WTC11 (cell line): ENCODE measurements around the gene KANSL3. TPM values are rescaled to one million over a fixed set of nuclear protein-coding genes. Genes with fewer than 3 reads are reported as not detected.

Source experiments
- ATAC-seq: fragments of 200-7000 bp; cut with Tn5 transposase; 2 replicates; pipeline ENCODE4 v1.10.0; 2021; ENCODE audit warnings: mild to moderate bottlenecking, moderate library complexity
- CTCF ChIA-PET: fragments of 300-600 bp; sonication (Branson Sonifier 250); formaldehyde crosslinking; loops from one replicate; lab custom pipeline; 2021; ENCODE audit warnings: antibody characterized with exemption; lab: Charles Lee
- POLR2A ChIA-PET: fragments of 350-600 bp; sonication (Branson Sonifier 250); formaldehyde crosslinking; loops from one replicate; lab custom pipeline; 2021; ENCODE audit warnings: antibody characterized with exemption; lab: Charles Lee
- DNase-seq: peaks from one replicate; pipeline ENCODE4 v3.0.0; 2021; ENCODE audit warnings: low spot score
- H3K27ac Mint-ChIP-seq: 2 replicates; pipeline ENCODE4 v1.8.0; 2021; ENCODE audit warnings: mixed read lengths
- H3K27me3 Mint-ChIP-seq: 2 replicates; pipeline ENCODE4 v1.8.0; 2021; ENCODE audit warnings: low read depth, mild to moderate bottlenecking, moderate library complexity, mixed read lengths
- H3K36me3 Mint-ChIP-seq: 2 replicates; pipeline ENCODE4 v1.8.0; 2021; ENCODE audit warnings: mixed read lengths
- H3K4me1 Mint-ChIP-seq: 2 replicates; pipeline ENCODE4 v1.8.0; 2022; ENCODE audit warnings: mixed read lengths
- H3K4me3 Mint-ChIP-seq: 2 replicates; pipeline ENCODE4 v1.8.0; 2021; ENCODE audit warnings: mild to moderate bottlenecking, moderate library complexity, mixed read lengths
- H3K9me3 Mint-ChIP-seq: 2 replicates; pipeline ENCODE4 v1.8.0; 2021; ENCODE audit warnings: mixed read lengths
- ATF1 ChIP-seq: sonication (generic); formaldehyde crosslinking; IDR thresholded peaks from 2 replicates; pipeline ENCODE4 v1.8.1; 2023; ENCODE audit warnings: mild to moderate bottlenecking, moderate library complexity, missing genetic modification reagents
- CREM ChIP-seq: sonication (generic); formaldehyde crosslinking; IDR thresholded peaks from 2 replicates; pipeline ENCODE4 v1.8.1; 2022; ENCODE audit warnings: mild to moderate bottlenecking, missing genetic modification reagents, moderate library complexity
- SMAD3 ChIP-seq: sonication (generic); formaldehyde crosslinking; IDR thresholded peaks from 2 replicates; pipeline ENCODE4 v1.8.0; 2022; ENCODE audit warnings: missing genetic modification reagents, mild to moderate bottlenecking, borderline replicate concordance
- TEAD4 ChIP-seq: sonication (generic); formaldehyde crosslinking; IDR thresholded peaks from 2 replicates; pipeline ENCODE4 v1.8.0; 2022; ENCODE audit warnings: mild to moderate bottlenecking, missing genetic modification reagents
- ZNF416 ChIP-seq: fragments of 250-450 bp; sonication (Bioruptor Pico); IDR thresholded peaks from 2 replicates; pipeline ENCODE4 v1.9.0; 2021; ENCODE audit warnings: mild to moderate bottlenecking, inconsistent platforms
- ZNF423 ChIP-seq: fragments of 250-450 bp; sonication (Bioruptor Pico); IDR thresholded peaks from 2 replicates; pipeline ENCODE4 v2.1.2; 2022; ENCODE audit warnings: mild to moderate bottlenecking, moderate library complexity
- total RNA-seq: library from RNA; stranded (reverse); gene quantifications from 3 replicates; pipeline ENCODE4 v1.2.3, GENCODE V29; 2021
- TF ChIP-seq, protein P1 (sequence below): sonication (generic); formaldehyde crosslinking; IDR thresholded peaks from 2 replicates; pipeline ENCODE4 v1.8.0; 2022; ENCODE audit warnings: mild to moderate bottlenecking, missing genetic modification reagents
- TF ChIP-seq, protein P2 (sequence below): sonication (generic); formaldehyde crosslinking; IDR thresholded peaks from 2 replicates; pipeline ENCODE4 v1.8.1; 2023; ENCODE audit warnings: mild to moderate bottlenecking, missing genetic modification reagents, borderline replicate concordance
- TF ChIP-seq, protein P3 (sequence below): sonication (generic); formaldehyde crosslinking; IDR thresholded peaks from 2 replicates; pipeline ENCODE4 v1.8.1; 2022; ENCODE audit warnings: missing genetic modification reagents, borderline replicate concordance
- TF ChIP-seq, protein P4 (sequence below): fragments of 250-450 bp; sonication (Bioruptor Pico); IDR thresholded peaks from 2 replicates; pipeline ENCODE4 v1.9.0; 2021; ENCODE audit warnings: mild to moderate bottlenecking
- TF ChIP-seq, protein P5 (sequence below): sonication (generic); formaldehyde crosslinking; conservative IDR thresholded peaks from 2 replicates; pipeline ENCODE4 v1.8.1; 2022; ENCODE audit warnings: mild to moderate bottlenecking, missing genetic modification reagents
- TF ChIP-seq, protein P6 (sequence below): sonication (generic); formaldehyde crosslinking; IDR thresholded peaks from 2 replicates; pipeline ENCODE4 v1.8.1; 2023; ENCODE audit warnings: mild to moderate bottlenecking, missing genetic modification reagents

KANSL3 gene
- total RNA-seq, 1 experiment from 2014 or later, result 32.5 TPM

DNA sequence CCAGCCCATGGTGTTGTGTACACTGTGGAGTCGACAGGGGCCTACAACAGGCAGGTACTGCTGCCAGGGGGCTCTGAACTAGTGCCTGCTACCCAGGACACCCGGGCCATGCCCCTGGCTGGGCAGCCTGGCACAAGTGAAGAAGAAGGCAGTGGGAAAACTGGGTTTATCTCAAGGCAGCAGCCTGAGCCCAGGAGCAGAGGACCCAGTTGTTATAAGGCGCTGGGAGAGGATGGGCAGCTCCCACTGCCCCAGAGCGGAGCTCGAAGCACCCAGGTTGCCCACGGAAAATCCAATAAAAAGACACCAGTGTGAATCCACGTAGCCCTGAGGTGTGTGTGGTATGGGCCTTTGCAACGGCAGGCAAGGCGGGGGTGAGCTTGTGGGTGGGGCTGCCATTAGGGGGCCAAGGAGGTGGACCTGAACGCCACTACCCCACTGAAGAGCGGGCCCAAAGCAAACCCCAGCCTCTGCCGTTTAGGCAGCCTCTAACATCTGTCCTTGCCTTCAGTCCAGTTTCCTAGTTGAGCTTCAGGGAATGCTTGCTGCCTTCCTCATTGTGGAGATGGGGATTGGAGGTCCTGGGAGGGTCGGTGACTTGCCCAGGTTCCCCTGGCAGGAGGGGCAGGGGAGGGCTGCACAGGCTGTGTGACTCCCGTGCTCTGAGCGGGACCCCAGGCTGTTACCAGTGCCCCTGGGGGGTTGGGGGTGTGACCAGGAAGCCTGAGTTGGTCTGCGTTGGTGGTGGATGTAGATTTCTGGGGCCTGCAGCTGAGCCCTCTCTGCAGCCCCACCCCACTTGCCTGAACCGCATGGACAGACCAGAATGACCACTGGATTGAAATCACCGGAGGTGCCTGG lies 85.6 kb downstream of the KANSL3 start:
- Mint-ChIP-seq H3K27me3 (no peaks in the 10 kb centered on the region; the same call in 1 of the 2 replicates), H3K4me1 (peaks cover 28% of the 10 kb centered on the region), H3K27ac (no peak overlapping the region), H3K4me3 (no peak overlapping the region)
- ChIA-PET CTCF (interaction anchor here (0.9 to 4.9 kb wide), 4 partner anchors 12 to 405 kb away, joined by 3 to 84 read pairs (median 3); no protein-coding TSS in a partner anchor), POLR2A (no interaction called here)
- ATAC-seq (no peak), DNase-seq (no peak)
- TF ChIP-seq TEAD4 (CRISPR knock-in tag) (no peak), ATF1 (CRISPR knock-in tag) (no peak), SMAD3 (CRISPR knock-in tag) (no peak), ZNF423 (CRISPR knock-in tag) (no peak)
- TF ChIP-seq, protein P1, sequence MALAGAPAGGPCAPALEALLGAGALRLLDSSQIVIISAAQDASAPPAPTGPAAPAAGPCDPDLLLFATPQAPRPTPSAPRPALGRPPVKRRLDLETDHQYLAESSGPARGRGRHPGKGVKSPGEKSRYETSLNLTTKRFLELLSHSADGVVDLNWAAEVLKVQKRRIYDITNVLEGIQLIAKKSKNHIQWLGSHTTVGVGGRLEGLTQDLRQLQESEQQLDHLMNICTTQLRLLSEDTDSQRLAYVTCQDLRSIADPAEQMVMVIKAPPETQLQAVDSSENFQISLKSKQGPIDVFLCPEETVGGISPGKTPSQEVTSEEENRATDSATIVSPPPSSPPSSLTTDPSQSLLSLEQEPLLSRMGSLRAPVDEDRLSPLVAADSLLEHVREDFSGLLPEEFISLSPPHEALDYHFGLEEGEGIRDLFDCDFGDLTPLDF (CRISPR knock-in tag), result no peak
- TF ChIP-seq, protein P2, sequence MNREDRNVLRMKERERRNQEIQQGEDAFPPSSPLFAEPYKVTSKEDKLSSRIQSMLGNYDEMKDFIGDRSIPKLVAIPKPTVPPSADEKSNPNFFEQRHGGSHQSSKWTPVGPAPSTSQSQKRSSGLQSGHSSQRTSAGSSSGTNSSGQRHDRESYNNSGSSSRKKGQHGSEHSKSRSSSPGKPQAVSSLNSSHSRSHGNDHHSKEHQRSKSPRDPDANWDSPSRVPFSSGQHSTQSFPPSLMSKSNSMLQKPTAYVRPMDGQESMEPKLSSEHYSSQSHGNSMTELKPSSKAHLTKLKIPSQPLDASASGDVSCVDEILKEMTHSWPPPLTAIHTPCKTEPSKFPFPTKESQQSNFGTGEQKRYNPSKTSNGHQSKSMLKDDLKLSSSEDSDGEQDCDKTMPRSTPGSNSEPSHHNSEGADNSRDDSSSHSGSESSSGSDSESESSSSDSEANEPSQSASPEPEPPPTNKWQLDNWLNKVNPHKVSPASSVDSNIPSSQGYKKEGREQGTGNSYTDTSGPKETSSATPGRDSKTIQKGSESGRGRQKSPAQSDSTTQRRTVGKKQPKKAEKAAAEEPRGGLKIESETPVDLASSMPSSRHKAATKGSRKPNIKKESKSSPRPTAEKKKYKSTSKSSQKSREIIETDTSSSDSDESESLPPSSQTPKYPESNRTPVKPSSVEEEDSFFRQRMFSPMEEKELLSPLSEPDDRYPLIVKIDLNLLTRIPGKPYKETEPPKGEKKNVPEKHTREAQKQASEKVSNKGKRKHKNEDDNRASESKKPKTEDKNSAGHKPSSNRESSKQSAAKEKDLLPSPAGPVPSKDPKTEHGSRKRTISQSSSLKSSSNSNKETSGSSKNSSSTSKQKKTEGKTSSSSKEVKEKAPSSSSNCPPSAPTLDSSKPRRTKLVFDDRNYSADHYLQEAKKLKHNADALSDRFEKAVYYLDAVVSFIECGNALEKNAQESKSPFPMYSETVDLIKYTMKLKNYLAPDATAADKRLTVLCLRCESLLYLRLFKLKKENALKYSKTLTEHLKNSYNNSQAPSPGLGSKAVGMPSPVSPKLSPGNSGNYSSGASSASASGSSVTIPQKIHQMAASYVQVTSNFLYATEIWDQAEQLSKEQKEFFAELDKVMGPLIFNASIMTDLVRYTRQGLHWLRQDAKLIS (CRISPR knock-in tag), result no peak
- TF ChIP-seq, protein P3, sequence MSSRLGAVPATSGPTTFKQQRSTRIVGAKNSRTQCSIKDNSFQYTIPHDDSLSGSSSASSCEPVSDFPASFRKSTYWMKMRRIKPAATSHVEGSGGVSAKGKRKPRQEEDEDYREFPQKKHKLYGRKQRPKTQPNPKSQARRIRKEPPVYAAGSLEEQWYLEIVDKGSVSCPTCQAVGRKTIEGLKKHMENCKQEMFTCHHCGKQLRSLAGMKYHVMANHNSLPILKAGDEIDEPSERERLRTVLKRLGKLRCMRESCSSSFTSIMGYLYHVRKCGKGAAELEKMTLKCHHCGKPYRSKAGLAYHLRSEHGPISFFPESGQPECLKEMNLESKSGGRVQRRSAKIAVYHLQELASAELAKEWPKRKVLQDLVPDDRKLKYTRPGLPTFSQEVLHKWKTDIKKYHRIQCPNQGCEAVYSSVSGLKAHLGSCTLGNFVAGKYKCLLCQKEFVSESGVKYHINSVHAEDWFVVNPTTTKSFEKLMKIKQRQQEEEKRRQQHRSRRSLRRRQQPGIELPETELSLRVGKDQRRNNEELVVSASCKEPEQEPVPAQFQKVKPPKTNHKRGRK, result no peak
- TF ChIP-seq, protein P4, sequence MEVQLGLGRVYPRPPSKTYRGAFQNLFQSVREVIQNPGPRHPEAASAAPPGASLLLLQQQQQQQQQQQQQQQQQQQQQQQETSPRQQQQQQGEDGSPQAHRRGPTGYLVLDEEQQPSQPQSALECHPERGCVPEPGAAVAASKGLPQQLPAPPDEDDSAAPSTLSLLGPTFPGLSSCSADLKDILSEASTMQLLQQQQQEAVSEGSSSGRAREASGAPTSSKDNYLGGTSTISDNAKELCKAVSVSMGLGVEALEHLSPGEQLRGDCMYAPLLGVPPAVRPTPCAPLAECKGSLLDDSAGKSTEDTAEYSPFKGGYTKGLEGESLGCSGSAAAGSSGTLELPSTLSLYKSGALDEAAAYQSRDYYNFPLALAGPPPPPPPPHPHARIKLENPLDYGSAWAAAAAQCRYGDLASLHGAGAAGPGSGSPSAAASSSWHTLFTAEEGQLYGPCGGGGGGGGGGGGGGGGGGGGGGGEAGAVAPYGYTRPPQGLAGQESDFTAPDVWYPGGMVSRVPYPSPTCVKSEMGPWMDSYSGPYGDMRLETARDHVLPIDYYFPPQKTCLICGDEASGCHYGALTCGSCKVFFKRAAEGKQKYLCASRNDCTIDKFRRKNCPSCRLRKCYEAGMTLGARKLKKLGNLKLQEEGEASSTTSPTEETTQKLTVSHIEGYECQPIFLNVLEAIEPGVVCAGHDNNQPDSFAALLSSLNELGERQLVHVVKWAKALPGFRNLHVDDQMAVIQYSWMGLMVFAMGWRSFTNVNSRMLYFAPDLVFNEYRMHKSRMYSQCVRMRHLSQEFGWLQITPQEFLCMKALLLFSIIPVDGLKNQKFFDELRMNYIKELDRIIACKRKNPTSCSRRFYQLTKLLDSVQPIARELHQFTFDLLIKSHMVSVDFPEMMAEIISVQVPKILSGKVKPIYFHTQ, result no peak
- TF ChIP-seq, all 79 proteins: peak for 0
- H3K9me3 Mint-ChIP-seq, result peaks cover 4% of the 10 kb centered on the region; the same call in 1 of the 2 replicates
- no peaks in the 10 kb centered on the region for H3K36me3 Mint-ChIP-seq

DNA sequence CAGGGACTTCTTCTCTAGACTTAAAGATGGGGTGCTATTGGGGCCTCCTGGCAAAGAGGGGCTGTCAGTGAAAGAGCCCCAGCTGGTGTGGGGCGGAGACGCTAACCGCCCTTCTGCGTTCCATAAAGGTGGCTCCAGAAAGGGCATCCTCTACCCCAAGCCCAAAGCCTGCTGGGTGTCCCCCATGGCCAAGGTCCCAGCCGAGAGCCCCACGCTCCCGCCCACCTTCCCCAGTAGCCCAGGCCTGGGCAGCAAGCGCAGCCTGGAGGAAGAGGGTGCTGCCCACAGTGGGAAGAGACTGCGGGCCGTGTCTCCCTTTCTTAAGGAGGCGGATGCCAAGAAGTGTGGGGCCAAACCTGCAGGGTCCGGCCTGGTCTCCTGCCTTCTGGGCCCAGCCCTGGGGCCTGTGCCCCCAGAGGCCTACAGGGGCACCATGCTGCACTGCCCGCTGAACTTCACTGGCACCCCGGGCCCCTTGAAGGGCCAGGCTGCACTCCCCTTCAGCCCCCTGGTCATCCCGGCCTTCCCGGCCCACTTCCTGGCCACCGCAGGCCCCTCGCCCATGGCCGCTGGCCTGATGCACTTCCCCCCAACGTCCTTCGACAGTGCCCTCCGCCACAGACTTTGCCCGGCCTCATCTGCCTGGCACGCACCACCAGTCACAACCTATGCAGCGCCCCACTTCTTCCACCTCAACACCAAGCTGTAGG lies 86.4 kb downstream of the KANSL3 start:
- Mint-ChIP-seq H3K27ac (no peak overlapping the region), H3K27me3 (no peaks in the 10 kb centered on the region; the same call in 1 of the 2 replicates), H3K4me3 (no peak overlapping the region), H3K36me3 (no peaks in the 10 kb centered on the region), H3K9me3 (no peaks in the 10 kb centered on the region), H3K4me1 (peaks cover 33% of the 10 kb centered on the region)
- POLR2A ChIA-PET, result no interaction called here
- CTCF ChIA-PET, result interaction anchor here (0.7 to 2.3 kb wide), 4 partner anchors 13 to 249 kb away, joined by 3 to 9 read pairs (median 3); partner anchors contain the start of gene CNNM4
- DNase-seq (no peak), ATAC-seq (no peak)
- no peak for TF ChIP-seq CREM (CRISPR knock-in tag)
- TF ChIP-seq, protein P4, result no peak
- TF ChIP-seq, protein P5, sequence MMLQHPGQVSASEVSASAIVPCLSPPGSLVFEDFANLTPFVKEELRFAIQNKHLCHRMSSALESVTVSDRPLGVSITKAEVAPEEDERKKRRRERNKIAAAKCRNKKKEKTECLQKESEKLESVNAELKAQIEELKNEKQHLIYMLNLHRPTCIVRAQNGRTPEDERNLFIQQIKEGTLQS (CRISPR knock-in tag), result no peak
- TF ChIP-seq, protein P2 (CRISPR knock-in tag), result no peak
- TF ChIP-seq, protein P6, sequence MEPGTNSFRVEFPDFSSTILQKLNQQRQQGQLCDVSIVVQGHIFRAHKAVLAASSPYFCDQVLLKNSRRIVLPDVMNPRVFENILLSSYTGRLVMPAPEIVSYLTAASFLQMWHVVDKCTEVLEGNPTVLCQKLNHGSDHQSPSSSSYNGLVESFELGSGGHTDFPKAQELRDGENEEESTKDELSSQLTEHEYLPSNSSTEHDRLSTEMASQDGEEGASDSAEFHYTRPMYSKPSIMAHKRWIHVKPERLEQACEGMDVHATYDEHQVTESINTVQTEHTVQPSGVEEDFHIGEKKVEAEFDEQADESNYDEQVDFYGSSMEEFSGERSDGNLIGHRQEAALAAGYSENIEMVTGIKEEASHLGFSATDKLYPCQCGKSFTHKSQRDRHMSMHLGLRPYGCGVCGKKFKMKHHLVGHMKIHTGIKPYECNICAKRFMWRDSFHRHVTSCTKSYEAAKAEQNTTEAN, result no peak
- TF ChIP-seq ZNF416, result no peak
